ENCODE measurements around the gene RIPOR3. TPM values are rescaled to one million over a fixed set of nuclear protein-coding genes. Genes with fewer than 3 reads are reported as not detected.

RIPOR3 gene
- total and polyA plus RNA-seq, 2 experiments from 2014 or later, result 5.6 to 5.7 TPM

DNA sequence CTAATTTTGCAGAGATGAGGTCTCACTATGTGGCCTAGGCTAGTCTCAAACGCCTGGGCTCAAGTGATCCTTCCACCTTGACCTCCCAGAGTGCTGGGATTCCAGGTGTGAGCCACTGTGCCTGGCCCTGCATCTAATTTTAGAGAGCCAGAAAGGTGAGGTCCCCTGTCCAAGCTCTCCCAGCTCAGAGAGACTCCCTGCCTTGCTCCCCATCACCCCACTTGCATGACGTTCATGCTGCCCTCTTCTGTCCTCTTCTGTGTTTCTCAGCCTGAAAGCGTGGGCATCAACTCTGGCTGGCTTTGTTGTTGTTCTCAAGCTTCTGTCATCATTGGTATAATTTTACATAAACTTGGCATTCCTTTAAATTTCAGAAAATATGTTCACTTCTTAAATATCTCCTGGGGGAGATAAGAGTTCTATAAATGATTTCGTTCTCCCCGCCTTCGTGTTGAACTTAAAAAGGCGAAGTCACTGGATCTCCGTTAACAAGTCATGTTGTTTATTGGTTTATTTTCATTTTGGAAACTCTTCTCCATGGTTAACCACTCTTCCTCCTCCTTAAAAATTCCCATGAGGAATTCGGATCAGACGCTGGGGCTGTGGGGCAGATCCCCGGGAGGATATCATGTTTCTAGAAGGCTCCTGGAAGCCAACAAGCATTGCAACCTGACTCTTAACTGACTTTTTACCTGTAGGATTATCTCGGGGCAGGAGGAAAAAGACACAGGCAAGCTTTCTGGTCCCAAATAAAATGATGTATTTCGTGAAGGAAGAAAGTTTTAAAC is 26.8 kb upstream of the RIPOR3 start:
- H3K4me1 ChIP-seq (ENCODE audit: insufficient read depth), result no peaks in the 10 kb centered on the region
- H3K9me2 ChIP-seq (replicated peaks; ENCODE audit: insufficient read depth), result no peaks in the 10 kb centered on the region
- H3K4me3 ChIP-seq, result no peak overlapping the region
- no peaks in the 10 kb centered on the region for H3K27me3 ChIP-seq
- no peaks in the 10 kb centered on the region for H3K9me3 ChIP-seq (ENCODE audit: low read depth)
- no peak for TF ChIP-seq EZH2phosphoT487 (IDR thresholded peaks at IDR 0.05; ENCODE audit: low read depth, severe bottlenecking, unreplicated experiment)
- TF ChIP-seq EZH2 (IDR thresholded peaks at IDR 0.05; ENCODE audit: borderline replicate concordance), result no peak
- TF ChIP-seq, protein P1, sequence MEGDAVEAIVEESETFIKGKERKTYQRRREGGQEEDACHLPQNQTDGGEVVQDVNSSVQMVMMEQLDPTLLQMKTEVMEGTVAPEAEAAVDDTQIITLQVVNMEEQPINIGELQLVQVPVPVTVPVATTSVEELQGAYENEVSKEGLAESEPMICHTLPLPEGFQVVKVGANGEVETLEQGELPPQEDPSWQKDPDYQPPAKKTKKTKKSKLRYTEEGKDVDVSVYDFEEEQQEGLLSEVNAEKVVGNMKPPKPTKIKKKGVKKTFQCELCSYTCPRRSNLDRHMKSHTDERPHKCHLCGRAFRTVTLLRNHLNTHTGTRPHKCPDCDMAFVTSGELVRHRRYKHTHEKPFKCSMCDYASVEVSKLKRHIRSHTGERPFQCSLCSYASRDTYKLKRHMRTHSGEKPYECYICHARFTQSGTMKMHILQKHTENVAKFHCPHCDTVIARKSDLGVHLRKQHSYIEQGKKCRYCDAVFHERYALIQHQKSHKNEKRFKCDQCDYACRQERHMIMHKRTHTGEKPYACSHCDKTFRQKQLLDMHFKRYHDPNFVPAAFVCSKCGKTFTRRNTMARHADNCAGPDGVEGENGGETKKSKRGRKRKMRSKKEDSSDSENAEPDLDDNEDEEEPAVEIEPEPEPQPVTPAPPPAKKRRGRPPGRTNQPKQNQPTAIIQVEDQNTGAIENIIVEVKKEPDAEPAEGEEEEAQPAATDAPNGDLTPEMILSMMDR (IDR thresholded peaks at IDR 0.05; ENCODE audit: poor library complexity), result no peak
- H3K36me3 ChIP-seq (replicated peaks; ENCODE audit: insufficient read depth, low read depth), result no peaks in the 10 kb centered on the region
- DNase-seq (ENCODE audit: low spot score), result no peak
- WGBS (ENCODE audit: low lambda C conversion rate, missing lambda C conversion rate), result 51% methylated on average over 13 of the region's 13 CpGs
- H3K27ac ChIP-seq, result no peak overlapping the region
- H3K79me2 ChIP-seq, result no peaks in the 10 kb centered on the region
- no peak overlapping the region for H2AFZ ChIP-seq
- no peak overlapping the region for H3K4me2 ChIP-seq
- H4K20me1 ChIP-seq (ENCODE audit: insufficient read depth, poor library complexity, severe bottlenecking), result no peaks in the 10 kb centered on the region

DNA sequence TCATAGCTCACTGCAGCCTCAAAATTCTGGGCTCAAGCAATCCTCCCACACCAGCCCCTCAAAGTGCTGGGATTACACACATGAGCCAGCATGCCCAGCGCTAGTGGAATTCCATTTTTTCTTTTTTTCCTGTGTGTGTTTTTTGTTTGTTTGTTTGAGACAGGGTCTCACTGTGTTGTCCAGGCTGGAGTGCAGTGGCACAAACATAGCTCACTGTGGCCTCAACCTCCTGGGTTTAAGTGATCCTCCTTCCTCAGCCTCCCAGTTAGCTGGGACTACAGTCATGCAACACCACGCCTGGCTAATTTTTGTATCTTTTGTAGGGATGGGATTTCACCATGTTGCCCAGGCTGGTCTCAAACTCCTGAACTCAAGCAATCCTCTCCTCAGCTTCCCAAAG is 26.0 kb upstream of the RIPOR3 start:
- no peak overlapping the region for H3K4me3 ChIP-seq
- H3K27ac ChIP-seq, result no peak overlapping the region
- H3K36me3 ChIP-seq (replicated peaks; ENCODE audit: insufficient read depth, low read depth), result no peaks in the 10 kb centered on the region
- no peak overlapping the region for H2AFZ ChIP-seq
- H3K27me3 ChIP-seq, result no peaks in the 10 kb centered on the region
- TF ChIP-seq EZH2phosphoT487 (IDR thresholded peaks at IDR 0.05; ENCODE audit: low read depth, severe bottlenecking, unreplicated experiment) (no peak), EZH2 (IDR thresholded peaks at IDR 0.05; ENCODE audit: borderline replicate concordance) (no peak)
- TF ChIP-seq, protein P1 (IDR thresholded peaks at IDR 0.05; ENCODE audit: poor library complexity), result no peak
- WGBS (ENCODE audit: low lambda C conversion rate, missing lambda C conversion rate), result 50% methylated on average over 2 of the region's 2 CpGs
- no peaks in the 10 kb centered on the region for H4K20me1 ChIP-seq (ENCODE audit: insufficient read depth, poor library complexity, severe bottlenecking)
- no peaks in the 10 kb centered on the region for H3K9me2 ChIP-seq (replicated peaks; ENCODE audit: insufficient read depth)
- no peaks in the 10 kb centered on the region for H3K79me2 ChIP-seq
- no peaks in the 10 kb centered on the region for H3K4me1 ChIP-seq (ENCODE audit: insufficient read depth)
- H3K9me3 ChIP-seq (ENCODE audit: low read depth), result no peaks in the 10 kb centered on the region
- H3K4me2 ChIP-seq, result no peak overlapping the region
- no peak for DNase-seq (ENCODE audit: low spot score)

DNA sequence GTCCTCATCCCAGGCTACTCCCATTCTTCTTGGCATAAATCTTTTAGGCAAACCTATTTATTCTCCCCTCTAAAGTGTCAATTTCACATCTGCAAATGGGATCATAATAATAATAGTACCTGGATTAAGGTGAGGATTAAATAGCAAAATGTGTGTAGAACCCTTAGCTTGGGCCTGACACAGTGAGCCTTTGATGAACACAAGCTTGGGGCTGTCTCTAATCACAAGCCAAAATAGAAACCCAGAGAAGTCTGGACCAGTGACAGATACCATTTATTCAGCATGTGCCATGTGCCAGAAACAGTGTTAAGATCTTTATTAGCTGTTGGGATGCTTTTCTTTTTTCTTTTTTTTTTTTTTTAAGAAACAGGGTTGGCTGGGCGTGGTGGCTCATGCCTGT is 25.2 kb upstream of the RIPOR3 start:
- Histone ChIP-seq H3K27ac (no peak overlapping the region), H3K4me1 (ENCODE audit: insufficient read depth) (no peaks in the 10 kb centered on the region), H3K9me3 (ENCODE audit: low read depth) (no peaks in the 10 kb centered on the region), H3K79me2 (no peaks in the 10 kb centered on the region), H2AFZ (no peak overlapping the region), H3K36me3 (replicated peaks; ENCODE audit: insufficient read depth, low read depth) (no peaks in the 10 kb centered on the region), H3K4me3 (no peak overlapping the region), H4K20me1 (ENCODE audit: insufficient read depth, poor library complexity, severe bottlenecking) (no peaks in the 10 kb centered on the region), H3K27me3 (no peaks in the 10 kb centered on the region), H3K4me2 (no peak overlapping the region), H3K9me2 (replicated peaks; ENCODE audit: insufficient read depth) (no peaks in the 10 kb centered on the region)
- TF ChIP-seq EZH2 (IDR thresholded peaks at IDR 0.05; ENCODE audit: borderline replicate concordance) (no peak), EZH2phosphoT487 (IDR thresholded peaks at IDR 0.05; ENCODE audit: low read depth, severe bottlenecking, unreplicated experiment) (no peak)
- TF ChIP-seq, protein P1 (IDR thresholded peaks at IDR 0.05; ENCODE audit: poor library complexity), result no peak
- 90% methylated on average over 1 of the region's 1 CpG for WGBS (ENCODE audit: low lambda C conversion rate, missing lambda C conversion rate)
- no peak for DNase-seq (ENCODE audit: low spot score)

All from hepatocyte (in vitro differentiated cells).